GM10266 (cell line): ENCODE data around the gene TTC22.

Experiments
- DNase-seq: peaks from one replicate; pipeline ENCODE4 v3.0.0; 2012; ENCODE audit errors: extremely low spot score
- TF ChIP-seq, protein P1 (sequence below): IDR thresholded peaks from 2 replicates; pipeline ENCODE4 v1.5.1; 2012; ENCODE audit warnings: mild to moderate bottlenecking, low read depth; ENCODE audit not compliant: control insufficient read depth, insufficient read depth; ENCODE audit errors: missing control alignments

Gene TTC22

DNA sequence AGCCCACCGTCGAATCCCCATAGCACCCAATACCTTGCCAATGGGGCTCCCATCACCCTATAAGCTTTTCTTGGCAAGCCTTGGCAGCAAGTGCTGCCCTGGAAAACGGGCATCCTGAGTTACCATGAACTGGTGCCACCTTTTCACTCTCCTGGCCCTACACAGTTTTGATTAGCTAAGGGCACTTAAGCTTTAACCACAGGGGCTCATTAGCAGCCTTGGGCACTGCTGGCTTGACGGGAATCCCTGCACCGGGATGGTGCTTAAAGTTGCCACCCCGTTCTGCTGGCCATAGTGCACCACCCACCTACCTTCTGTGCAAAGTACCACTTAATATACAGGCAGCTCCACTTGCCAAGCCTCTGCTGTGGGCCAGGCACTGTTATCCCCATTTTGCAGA lies 50.5 kb downstream of the TTC22 start:
- TF ChIP-seq, protein P1, sequence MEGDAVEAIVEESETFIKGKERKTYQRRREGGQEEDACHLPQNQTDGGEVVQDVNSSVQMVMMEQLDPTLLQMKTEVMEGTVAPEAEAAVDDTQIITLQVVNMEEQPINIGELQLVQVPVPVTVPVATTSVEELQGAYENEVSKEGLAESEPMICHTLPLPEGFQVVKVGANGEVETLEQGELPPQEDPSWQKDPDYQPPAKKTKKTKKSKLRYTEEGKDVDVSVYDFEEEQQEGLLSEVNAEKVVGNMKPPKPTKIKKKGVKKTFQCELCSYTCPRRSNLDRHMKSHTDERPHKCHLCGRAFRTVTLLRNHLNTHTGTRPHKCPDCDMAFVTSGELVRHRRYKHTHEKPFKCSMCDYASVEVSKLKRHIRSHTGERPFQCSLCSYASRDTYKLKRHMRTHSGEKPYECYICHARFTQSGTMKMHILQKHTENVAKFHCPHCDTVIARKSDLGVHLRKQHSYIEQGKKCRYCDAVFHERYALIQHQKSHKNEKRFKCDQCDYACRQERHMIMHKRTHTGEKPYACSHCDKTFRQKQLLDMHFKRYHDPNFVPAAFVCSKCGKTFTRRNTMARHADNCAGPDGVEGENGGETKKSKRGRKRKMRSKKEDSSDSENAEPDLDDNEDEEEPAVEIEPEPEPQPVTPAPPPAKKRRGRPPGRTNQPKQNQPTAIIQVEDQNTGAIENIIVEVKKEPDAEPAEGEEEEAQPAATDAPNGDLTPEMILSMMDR: no peak
- DNase-seq: no peak

DNA sequence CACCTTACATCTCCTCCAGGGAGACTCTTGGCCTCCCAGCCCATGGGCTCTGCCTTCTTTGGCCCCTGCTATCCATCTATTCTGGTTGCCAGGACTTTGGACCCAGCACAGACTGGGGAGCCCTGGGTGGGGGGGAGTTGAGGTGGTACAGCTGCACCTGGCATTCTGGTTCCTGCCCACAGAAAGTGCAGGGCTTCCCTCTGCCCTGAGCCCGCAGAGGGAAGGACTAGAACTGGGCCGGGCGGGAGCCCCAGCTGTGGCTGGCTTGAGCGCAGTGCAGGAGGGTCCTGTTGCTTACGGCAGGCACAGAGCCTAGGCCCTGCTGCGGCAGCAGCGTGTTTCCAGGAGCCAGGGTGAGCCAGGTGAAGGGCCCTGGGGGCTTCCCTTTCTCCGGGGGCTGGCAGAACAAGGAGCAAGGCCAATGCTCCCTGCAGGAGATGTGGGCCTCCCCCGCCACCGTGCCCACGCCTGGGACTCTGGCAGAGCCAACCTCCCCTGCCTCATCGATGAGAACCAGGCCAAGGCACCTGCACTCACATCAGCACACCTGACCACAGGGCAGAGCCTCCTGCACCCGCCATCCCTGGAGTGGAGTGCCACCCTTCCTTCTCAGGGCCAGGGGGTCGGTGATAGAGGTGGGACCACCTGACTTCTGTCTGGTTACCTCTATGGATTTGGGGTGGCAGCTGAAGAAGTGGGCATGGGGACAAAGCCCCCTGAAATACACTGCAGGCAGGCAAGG lies 52.9 kb downstream of the TTC22 start:
- TF ChIP-seq, protein P1: no peak
- no peak for DNase-seq

DNA sequence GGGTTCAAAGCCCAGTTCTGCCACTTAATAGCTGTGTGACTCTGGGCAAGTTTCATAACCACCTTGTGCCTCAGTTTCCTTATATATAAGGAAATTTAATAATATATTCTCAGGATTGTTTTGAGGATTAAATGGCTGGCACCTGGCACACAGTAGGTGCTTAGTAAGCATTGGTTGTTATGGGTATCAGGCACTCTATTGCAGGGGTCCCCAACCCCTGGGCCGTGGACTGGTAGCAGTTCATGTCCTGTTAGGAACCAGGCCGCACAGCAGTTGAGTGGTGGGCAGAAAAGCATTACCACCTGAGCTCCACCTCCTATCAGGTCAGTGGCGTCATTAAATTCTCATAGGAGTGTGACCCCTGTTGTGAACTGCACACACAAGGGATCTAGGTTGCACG lies 55.3 kb downstream of the TTC22 start:
- TF ChIP-seq, protein P1: no peak
- no peak for DNase-seq

GRCh38 chr1:54745274-54745673 lies 55.8 kb downstream of the TTC22 start:
- TF ChIP-seq, protein P1: no peak
- no peak for DNase-seq

- TF ChIP-seq, protein P1: no peak
- DNase-seq: no peak
Measured at GRCh38 chr1:54744696-54745095, 56.4 kb downstream of the TTC22 start.

GRCh38 chr1:54743416-54744226 lies 57.5 kb downstream of the TTC22 start:
- TF ChIP-seq, protein P1: no peak
- DNase-seq: no peak

GRCh38 chr1:54742282-54742681 lies 58.8 kb downstream of the TTC22 start:
- TF ChIP-seq, protein P1: no peak
- DNase-seq: no peak
